Testis (tissue), 3 donors: ENCODE data around the gene MYO7A. TPM values are rescaled to one million over a fixed set of nuclear protein-coding genes. Genes with fewer than 3 reads are reported as not detected.

ENCODE experiments used
- DNase-seq: peaks from one replicate; pipeline ENCODE4 v3.0.0-alpha.2; 2019
- H3K27ac ChIP-seq, 2 donors: fragments of 200-600 bp; sonication (generic); one replicate each; pipeline ENCODE4 v1.5.1; 2019
- H3K27me3 ChIP-seq: fragments of 200-600 bp; sonication (generic); one replicate; pipeline ENCODE4 v1.5.1; 2019
- H3K36me3 ChIP-seq: fragments of 200-600 bp; sonication (generic); one replicate; pipeline ENCODE4 v1.5.1; 2017; ENCODE audit warnings: low read depth; ENCODE audit errors: missing control alignments
- H3K4me1 ChIP-seq: fragments of 200-600 bp; sonication (generic); one replicate; pipeline ENCODE4 v1.5.1; 2019
- H3K4me3 ChIP-seq, 2 donors: fragments of 200-600 bp; sonication (generic); one replicate each; pipeline ENCODE4 v1.5.1; 2017 to 2019
- H3K9me3 ChIP-seq: fragments of 200-600 bp; sonication (generic); one replicate; pipeline ENCODE4 v1.5.1; 2017
- POLR2A ChIP-seq: fragments of 450-650 bp; IDR thresholded peaks from one replicate; pipeline ENCODE4 v1.6.1; 2017; ENCODE audit warnings: antibody characterized with exemption, mild to moderate bottlenecking, moderate library complexity
- WGBS, 2 donors: methylation state at CpG; one replicate each; pipeline ENCODE4 v1.1.5; 2018; 5-methylcytosine and 5-hydroxymethylcytosine counted together
- intact Hi-C: fragments of 100-400 bp; cut with DNase I; formaldehyde crosslinking; loops from one replicate; pipeline ENCODE4 v1.15.1; 2023; ENCODE audit warnings: low total_unique reads
- polyA plus RNA-seq: library from polyadenylated mRNA; stranded (reverse); fragments of 350-450 nt; fragmentation: Illumina TruSeq; extraction: RNeasy Lipid Tissue Mini Kit (QIAGEN cat#74804); gene quantifications from one replicate; pipeline ENCODE4 v1.2.3, GENCODE V29; 2014; ENCODE audit warnings: low read depth, low replicate concordance; ENCODE audit not compliant: insufficient read depth
- total RNA-seq, 2 donors: library from RNA; depleted of rRNA; stranded (reverse); fragments of >200 nt; gene quantifications; one replicate each; pipeline ENCODE4 v1.2.3, GENCODE V29; 2016
- TF ChIP-seq, protein P1 (sequence below), 3 experiments: fragments of 450-650 bp in 2 of 3; fragments of 200-600 bp in 1 of 3; sonication (generic) in 1 of 3; IDR thresholded peaks; one replicate each; pipeline ENCODE4 v1.5.1; 2016 to 2019; ENCODE audit warnings: antibody characterized with exemption in 3 of 3, mild to moderate bottlenecking in 2 of 3, moderate library complexity in 1 of 3

The MYO7A gene
- total and polyA plus RNA-seq, 3 donors from 2014 or later = 40.1 to 239 (median 161) TPM

GRCh38 chr11:77172666-77172982, 44.6 kb downstream of the MYO7A start:
- 78 to 84% methylated on average over 16 of the region's 16 CpGs for WGBS, 2 donors
- no peaks in the 10 kb centered on the region for H3K9me3 ChIP-seq
- no peaks in the 10 kb centered on the region for H3K27me3 ChIP-seq
- intact Hi-C loops = no loop called here
- DNase-seq = no peak
- TF ChIP-seq POLR2A = no peak
- TF ChIP-seq, protein P1, sequence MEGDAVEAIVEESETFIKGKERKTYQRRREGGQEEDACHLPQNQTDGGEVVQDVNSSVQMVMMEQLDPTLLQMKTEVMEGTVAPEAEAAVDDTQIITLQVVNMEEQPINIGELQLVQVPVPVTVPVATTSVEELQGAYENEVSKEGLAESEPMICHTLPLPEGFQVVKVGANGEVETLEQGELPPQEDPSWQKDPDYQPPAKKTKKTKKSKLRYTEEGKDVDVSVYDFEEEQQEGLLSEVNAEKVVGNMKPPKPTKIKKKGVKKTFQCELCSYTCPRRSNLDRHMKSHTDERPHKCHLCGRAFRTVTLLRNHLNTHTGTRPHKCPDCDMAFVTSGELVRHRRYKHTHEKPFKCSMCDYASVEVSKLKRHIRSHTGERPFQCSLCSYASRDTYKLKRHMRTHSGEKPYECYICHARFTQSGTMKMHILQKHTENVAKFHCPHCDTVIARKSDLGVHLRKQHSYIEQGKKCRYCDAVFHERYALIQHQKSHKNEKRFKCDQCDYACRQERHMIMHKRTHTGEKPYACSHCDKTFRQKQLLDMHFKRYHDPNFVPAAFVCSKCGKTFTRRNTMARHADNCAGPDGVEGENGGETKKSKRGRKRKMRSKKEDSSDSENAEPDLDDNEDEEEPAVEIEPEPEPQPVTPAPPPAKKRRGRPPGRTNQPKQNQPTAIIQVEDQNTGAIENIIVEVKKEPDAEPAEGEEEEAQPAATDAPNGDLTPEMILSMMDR (IDR thresholded peaks at IDR 0.05) = no peak
- H3K36me3 ChIP-seq = no peaks in the 10 kb centered on the region
- no peak overlapping the region for H3K4me3 ChIP-seq
- H3K4me1 ChIP-seq = peaks cover 6% of the 10 kb centered on the region
- H3K27ac ChIP-seq = no peak overlapping the region

GRCh38 chr11:77173494-77173893, 45.4 kb downstream of the MYO7A start:
- Histone ChIP-seq H3K4me3 (no peak overlapping the region), H3K27ac (no peak overlapping the region), H3K27me3 (no peaks in the 10 kb centered on the region), H3K4me1 (peaks cover 6% of the 10 kb centered on the region), H3K9me3 (no peaks in the 10 kb centered on the region), H3K36me3 (no peaks in the 10 kb centered on the region)
- WGBS, 2 donors = 77 to 81% methylated on average over 7 to 10 of the region's 10 CpGs
- no peak for TF ChIP-seq POLR2A
- intact Hi-C loops = no loop called here
- DNase-seq = no peak

DNA sequence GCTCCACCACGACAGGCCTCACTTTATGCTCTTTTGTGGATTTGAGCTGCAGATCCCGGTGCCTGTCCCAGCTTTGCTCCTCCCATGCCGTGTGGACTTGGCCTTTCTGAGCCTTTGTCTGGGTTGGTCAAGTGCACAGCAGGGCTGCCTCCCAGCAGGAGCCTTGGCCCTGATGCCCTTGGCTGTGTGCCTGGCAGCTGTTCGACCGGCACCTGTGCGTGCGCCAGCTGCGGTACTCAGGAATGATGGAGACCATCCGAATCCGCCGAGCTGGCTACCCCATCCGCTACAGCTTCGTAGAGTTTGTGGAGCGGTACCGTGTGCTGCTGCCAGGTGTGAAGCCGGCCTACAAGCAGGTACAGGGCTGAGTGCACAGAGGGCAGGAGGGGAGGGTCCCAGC, 46.5 kb downstream of the MYO7A start:
- intact Hi-C loops = no loop called here
- 73 to 92% methylated on average over 16 of the region's 16 CpGs for WGBS, 2 donors
- no peak overlapping the region for H3K27ac ChIP-seq
- H3K4me3 ChIP-seq = no peak overlapping the region
- DNase-seq = no peak
- no peak for TF ChIP-seq POLR2A
- TF ChIP-seq, protein P1 (IDR thresholded peaks at IDR 0.05) = no peak
- no peaks in the 10 kb centered on the region for H3K27me3 ChIP-seq
- no peaks in the 10 kb centered on the region for H3K36me3 ChIP-seq
- H3K9me3 ChIP-seq = no peaks in the 10 kb centered on the region
- peaks cover 6% of the 10 kb centered on the region for H3K4me1 ChIP-seq

DNA sequence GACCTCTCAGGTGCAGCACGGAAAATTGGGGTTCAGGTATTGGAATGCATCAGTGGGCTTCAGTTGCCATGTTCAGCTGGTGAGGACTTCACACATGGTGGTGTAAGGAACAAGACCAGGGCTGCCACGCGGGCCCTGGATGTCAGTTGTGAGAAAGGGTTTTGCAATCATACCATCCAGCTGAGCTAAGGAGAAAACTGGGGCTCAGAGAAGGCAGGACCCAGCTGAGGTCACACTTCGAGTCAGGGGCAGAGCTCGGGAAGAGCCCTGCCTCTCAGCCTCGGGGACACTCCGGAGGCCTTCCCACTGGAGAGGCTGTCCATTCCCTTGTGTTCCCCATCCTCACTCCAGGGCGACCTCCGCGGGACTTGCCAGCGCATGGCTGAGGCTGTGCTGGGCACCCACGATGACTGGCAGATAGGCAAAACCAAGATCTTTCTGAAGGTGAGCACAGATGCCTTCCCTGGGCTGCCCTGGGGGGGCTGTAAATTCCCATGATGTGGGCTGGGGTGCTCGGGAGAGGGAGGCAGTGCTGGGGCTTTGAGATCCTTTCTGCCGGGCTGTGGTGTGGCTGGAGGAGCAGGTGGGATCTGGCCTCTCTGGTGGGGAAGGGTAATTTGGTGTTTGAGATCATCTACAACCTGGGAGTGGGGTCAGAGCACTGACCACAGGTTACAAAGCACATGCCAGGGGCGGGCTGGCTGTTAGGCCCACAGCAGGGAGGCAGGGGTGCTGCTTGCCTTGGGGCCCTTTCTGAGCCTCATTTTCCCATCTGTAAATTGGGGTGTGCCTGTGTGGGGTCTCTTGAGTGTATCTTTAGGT, 47.2 kb downstream of the MYO7A start:
- TF ChIP-seq, protein P1 (IDR thresholded peaks at IDR 0.05) = no peak
- no peak for TF ChIP-seq POLR2A
- Histone ChIP-seq H3K4me1 (peaks cover 6% of the 10 kb centered on the region), H3K27ac (no peak overlapping the region), H3K27me3 (no peaks in the 10 kb centered on the region), H3K4me3 (no peak overlapping the region), H3K36me3 (no peaks in the 10 kb centered on the region), H3K9me3 (no peaks in the 10 kb centered on the region)
- intact Hi-C loops = no loop called here
- no peak for DNase-seq
- 82 to 90% methylated on average over 14 to 15 of the region's 15 CpGs for WGBS, 2 donors

DNA sequence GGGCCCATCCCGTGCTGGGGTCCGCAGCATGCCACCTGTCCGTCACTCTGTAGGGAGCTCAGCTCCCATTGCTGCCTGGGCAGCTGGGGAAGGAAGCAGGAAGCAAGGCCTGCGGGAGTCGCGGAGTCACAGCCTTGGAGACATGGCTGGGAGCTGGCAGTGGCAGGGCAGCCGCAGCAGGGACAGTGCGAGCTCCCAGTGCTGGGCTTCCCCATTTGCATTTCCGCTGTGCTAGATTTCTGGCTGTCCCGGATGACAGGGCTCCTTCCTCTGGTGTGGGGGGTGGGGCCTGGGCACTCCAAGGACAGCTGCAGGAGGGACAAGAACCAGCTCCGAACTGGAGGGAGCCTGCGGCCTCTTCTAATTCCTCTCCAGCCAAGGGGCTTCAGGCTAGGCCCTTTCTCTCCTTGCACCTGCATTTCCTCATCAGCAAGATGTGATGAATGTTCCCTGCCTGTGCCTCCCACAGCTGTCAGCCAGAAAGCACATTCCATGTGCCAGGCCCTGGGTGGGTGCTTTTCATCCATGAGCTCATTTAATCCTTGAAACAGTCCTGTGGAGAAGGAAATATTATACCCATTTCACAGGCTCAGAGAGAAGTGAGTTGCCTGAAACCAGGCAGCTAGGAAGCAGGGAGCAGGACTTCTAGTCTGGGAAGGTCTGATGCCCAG, 48.0 kb downstream of the MYO7A start:
- WGBS, 2 donors = 59 to 80% methylated on average over 2 to 11 of the region's 12 CpGs
- Histone ChIP-seq H3K27ac (no peak overlapping the region), H3K27me3 (no peaks in the 10 kb centered on the region), H3K36me3 (no peaks in the 10 kb centered on the region), H3K4me3 (no peak overlapping the region), H3K4me1 (peaks cover 6% of the 10 kb centered on the region), H3K9me3 (no peaks in the 10 kb centered on the region)
- intact Hi-C loops = no loop called here
- peak; percentile 46 for DNase-seq
- no peak for TF ChIP-seq POLR2A
